ENCODE measurements around the gene CSRP1.

- TF ChIP-seq CTCF (IDR thresholded peaks at IDR 0.05) = no peak
- no peak for TF ChIP-seq EZH2 (IDR thresholded peaks at IDR 0.05; ENCODE audit: borderline replicate concordance, insufficient read depth, low read depth, low read length, poor library complexity, severe bottlenecking)
Observed at GRCh38 chr1:201470581-201470980, 36.3 kb downstream of the CSRP1 start.
